Measurements from ENCODE around the gene RADIL. TPM values are rescaled to one million over a fixed set of nuclear protein-coding genes. Genes with fewer than 3 reads are reported as not detected.
A peak's percentile ranks its signal among the peaks of the same experiment; 100 is the strongest.

RADIL gene
- total and polyA plus RNA-seq, 7 donors: 0.65 to 3.8 (median 2.6) TPM

DNA sequence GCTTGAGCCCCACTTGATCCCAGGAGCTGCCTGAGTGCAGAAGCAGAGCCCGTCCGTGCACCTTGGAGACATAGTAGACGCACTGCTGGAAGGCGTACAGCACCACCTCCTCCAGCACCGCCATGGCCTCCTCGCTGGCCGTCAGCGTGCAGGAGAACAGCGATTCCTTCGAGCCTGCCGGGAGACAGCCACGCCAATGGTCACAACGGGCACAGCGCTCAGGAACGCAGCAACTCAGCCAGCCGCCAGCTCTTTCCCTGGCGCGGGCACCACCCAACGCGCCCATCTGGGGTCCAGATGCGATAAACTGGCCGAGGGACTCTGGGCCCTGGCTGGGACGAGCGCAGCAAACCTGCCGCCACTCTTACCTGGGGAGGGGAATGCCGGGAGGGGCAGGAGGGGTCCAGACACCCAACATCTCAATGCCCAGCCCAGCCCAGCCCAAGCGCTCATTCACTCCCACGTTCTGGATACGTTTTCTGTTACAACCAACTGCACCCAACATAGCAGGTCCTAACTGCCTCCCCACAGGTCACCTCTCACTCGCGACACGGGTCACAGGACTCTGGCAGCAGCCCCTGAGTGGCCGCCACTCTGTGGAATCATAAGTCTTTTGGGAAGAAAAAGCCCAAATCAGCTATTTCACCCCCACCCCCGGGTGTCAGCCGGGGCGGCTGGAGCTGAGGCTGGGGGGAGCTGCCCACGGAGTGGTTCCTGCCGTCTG lies 66.2 kb downstream of the RADIL start:
- Histone ChIP-seq H3K27me3 (ENCODE audit: insufficient read depth in 3 of 3, low read length in 2 of 3) (peaks cover 0 to 21% (median 3%) of the 10 kb centered on the region in 3 donors), H3K4me1 (no peaks in the 10 kb centered on the region), H3K36me3 (ENCODE audit: insufficient read depth in 1 of 2, low read depth in 1 of 2) (no peaks in the 10 kb centered on the region), H3K27ac (no peak overlapping the region), H3K4me3 (no peak overlapping the region), H3K9me3 (no peaks in the 10 kb centered on the region)
- WGBS, 3 donors: 88 to 91% (median 89%) methylated on average over 37 to 38 of the region's 38 CpGs
- intact Hi-C loops (cut with DNase I): no loop called here
- ATAC-seq: no peak
- TF ChIP-seq, protein P1, sequence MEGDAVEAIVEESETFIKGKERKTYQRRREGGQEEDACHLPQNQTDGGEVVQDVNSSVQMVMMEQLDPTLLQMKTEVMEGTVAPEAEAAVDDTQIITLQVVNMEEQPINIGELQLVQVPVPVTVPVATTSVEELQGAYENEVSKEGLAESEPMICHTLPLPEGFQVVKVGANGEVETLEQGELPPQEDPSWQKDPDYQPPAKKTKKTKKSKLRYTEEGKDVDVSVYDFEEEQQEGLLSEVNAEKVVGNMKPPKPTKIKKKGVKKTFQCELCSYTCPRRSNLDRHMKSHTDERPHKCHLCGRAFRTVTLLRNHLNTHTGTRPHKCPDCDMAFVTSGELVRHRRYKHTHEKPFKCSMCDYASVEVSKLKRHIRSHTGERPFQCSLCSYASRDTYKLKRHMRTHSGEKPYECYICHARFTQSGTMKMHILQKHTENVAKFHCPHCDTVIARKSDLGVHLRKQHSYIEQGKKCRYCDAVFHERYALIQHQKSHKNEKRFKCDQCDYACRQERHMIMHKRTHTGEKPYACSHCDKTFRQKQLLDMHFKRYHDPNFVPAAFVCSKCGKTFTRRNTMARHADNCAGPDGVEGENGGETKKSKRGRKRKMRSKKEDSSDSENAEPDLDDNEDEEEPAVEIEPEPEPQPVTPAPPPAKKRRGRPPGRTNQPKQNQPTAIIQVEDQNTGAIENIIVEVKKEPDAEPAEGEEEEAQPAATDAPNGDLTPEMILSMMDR (IDR thresholded peaks at IDR 0.05): no peak
- DNase-seq: peak in 1 of 2 donors; percentile 38

DNA sequence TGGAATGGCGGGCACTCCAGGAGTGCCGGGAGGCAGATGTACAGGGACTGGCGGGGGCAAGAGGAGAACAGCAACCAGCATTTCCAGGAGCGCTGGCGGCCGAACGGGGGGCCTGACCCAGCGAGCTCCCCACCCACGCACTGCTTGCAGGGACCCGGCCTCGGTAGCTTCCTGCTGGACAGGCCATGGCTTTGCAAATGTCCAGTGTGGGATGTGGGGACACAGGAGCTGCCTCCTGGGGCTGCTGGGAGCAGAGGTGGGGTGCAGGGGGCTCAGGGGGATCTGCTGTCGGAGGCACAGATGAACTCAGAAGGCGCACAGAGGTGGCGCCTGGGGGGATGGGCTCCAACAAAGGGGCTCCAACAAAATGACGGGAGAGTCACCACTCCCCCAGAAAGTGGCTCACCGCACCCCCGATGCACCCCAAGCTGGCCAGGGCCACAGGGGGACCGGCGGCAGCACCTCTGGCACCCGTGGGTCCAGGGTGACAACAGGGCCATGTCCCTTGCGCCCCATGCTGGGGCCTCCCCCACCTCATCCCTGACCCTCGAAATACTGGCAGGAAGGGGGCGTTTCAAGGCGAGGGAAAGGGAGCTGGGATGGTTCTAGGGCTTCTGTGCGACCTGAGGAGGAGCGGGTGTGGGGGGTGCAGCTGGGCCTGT lies 67.0 kb downstream of the RADIL start:
- Histone ChIP-seq H3K9me3 (no peaks in the 10 kb centered on the region), H3K4me1 (no peaks in the 10 kb centered on the region), H3K27ac (no peak overlapping the region), H3K27me3 (ENCODE audit: insufficient read depth in 3 of 3, low read length in 2 of 3) (peaks cover 0 to 15% (median 3%) of the 10 kb centered on the region in 3 donors), H3K4me3 (no peak overlapping the region), H3K36me3 (ENCODE audit: insufficient read depth in 1 of 2, low read depth in 1 of 2) (no peaks in the 10 kb centered on the region)
- TF ChIP-seq, protein P1 (IDR thresholded peaks at IDR 0.05): no peak
- DNase-seq: peak in 1 of 2 donors; percentile 44
- intact Hi-C loops (cut with DNase I): no loop called here
- no peak for ATAC-seq
- WGBS, 3 donors: 90 to 92% (median 90%) methylated on average over 24 to 26 of the region's 26 CpGs

DNA sequence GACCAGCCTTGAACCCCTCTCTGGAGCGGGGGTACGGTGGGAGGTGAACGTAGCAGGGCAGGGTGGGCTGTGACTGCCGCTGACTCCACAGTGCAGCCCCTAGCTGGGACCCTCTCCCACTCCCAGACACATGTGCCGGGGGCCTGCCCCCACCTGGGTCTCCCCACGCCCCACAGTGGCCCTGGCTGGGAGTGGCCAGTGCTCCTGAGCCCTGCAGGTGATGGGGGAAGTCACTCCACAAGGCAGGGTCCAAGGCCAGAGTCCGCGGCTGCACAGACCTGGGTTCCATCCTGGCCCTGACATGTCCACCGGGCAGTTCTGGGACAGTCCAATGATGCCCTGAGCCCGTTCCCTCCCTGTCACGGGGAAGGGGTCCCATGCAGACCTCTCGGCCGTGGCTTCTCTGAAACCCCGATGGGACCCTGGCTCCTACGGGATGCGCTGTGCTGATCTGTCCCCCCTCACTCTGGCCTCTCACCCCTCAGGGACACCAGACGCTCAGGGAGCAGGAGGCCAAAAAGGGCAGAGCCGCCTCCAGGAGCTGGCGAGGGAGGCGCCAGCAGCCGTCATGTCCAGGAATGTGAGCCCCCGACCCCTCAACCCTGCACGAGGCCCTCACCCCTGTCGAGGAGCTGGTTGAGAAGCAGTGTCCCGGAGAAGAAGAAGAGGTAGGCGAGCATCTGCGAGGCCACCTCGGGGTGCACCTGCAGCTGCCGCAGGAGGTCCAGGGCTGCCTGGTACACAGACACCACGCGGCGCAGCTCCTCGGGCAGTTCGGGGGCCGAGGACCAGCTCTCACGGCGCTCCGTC lies 67.7 kb downstream of the RADIL start:
- TF ChIP-seq, protein P1 (IDR thresholded peaks at IDR 0.05): no peak
- DNase-seq: no peak
- H3K4me1 ChIP-seq: no peaks in the 10 kb centered on the region
- intact Hi-C loops (cut with DNase I): no loop called here
- no peak for ATAC-seq
- H3K27ac ChIP-seq: no peak overlapping the region
- peaks cover 0 to 14% (median 3%) of the 10 kb centered on the region in 3 donors for H3K27me3 ChIP-seq (ENCODE audit: insufficient read depth in 3 of 3, low read length in 2 of 3)
- H3K4me3 ChIP-seq: no peak overlapping the region
- no peaks in the 10 kb centered on the region for H3K36me3 ChIP-seq (ENCODE audit: insufficient read depth in 1 of 2, low read depth in 1 of 2)
- no peaks in the 10 kb centered on the region for H3K9me3 ChIP-seq
- 87 to 92% (median 90%) methylated on average over 34 to 38 of the region's 38 CpGs for WGBS, 3 donors

DNA sequence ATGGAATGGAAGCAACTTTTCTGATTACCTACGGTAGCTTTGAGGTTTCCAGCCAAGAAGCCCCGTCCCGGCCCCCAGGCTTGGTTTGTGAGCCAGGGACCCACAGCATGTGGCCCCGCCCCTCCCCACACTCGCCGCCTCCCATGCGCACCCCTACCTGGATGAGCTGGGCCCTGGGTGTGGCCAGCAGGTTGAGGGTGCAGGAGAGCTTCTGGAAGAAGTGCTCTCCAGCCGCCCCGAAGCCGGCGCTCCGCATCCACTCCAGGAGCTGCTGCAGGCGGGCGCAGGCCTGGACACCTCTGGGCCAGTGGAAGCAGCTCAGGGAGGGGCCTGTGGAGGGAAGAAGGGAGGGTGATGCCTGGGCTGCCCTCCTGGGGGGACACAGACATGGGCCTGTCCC lies 68.4 kb downstream of the RADIL start:
- Histone ChIP-seq H3K9me3 (no peaks in the 10 kb centered on the region), H3K4me1 (no peaks in the 10 kb centered on the region), H3K27ac (no peak overlapping the region), H3K27me3 (ENCODE audit: insufficient read depth in 3 of 3, low read length in 2 of 3) (peaks cover 0 to 7% (median 3%) of the 10 kb centered on the region in 3 donors), H3K4me3 (no peak overlapping the region), H3K36me3 (ENCODE audit: insufficient read depth in 1 of 2, low read depth in 1 of 2) (no peaks in the 10 kb centered on the region)
- TF ChIP-seq, protein P1 (IDR thresholded peaks at IDR 0.05): no peak
- WGBS, 3 donors: 95 to 97% (median 96%) methylated on average over 13 to 14 of the region's 14 CpGs
- intact Hi-C loops (cut with DNase I): no loop called here
- ATAC-seq (no peak), DNase-seq (no peak)
